ENCODE data around the gene OVCA2.
"Not testable (repeated sequence)": the region's sequence is repeated elsewhere in the genome, so short reads cannot be mapped to it uniquely, and the experiment has no call there.

Gene OVCA2

GRCh38 chr17:2004435-2004952, 37.3 kb upstream of the OVCA2 start:
- H3K36me3 ChIP-seq (ENCODE audit: insufficient read depth, low read length), result no peaks in the 10 kb centered on the region
- H3K4me1 ChIP-seq (ENCODE audit: insufficient read depth, low read length), result peaks cover 8% of the 10 kb centered on the region
- no peaks in the 10 kb centered on the region for H3K27me3 ChIP-seq (ENCODE audit: insufficient read depth, low read length)
- H3K4me3 ChIP-seq (ENCODE audit: low read length), result no peak overlapping the region
- H2AFZ ChIP-seq (ENCODE audit: low read depth, low read length), result no peak overlapping the region
- no peaks in the 10 kb centered on the region for H3K9me3 ChIP-seq (ENCODE audit: low read length)

DNA sequence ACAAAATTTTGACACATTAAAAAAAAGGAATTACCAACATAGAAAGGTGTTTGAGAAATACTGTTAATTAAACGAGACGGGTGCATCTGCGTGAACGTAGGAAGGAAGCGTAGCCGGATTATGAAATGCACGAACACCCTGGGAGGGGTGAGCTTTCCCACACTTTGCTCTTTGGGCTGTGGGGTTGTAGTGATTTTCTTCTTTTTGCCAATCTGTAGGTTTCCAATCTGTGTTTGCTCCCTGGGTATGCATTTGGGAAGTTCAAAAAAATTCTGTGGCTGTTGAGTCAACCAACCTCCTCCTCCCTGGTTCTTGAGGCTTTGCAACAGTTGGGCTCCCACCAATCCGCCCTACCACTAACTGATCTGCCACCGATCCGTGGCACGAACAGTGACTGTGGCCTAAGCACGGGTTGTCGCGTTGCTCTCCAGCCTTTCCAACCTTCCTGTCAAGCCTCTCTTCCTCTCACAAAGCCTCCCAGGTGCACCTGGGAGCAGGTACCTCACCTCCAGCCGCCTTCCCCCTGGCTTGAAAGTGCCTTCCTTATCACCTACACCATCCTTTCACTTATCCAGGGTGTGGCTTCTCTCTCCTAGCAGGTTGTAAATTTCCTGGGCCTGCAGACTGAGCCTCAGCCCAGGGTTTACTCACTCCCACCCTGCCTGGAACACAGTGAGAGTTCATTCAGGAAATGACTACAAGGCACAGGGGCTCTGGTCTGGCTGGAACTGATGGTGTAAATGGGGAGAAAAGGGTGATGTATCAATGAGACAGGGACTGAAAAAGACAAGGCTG, 33.3 kb upstream of the OVCA2 start:
- H3K9me3 ChIP-seq (ENCODE audit: low read length), result no peaks in the 10 kb centered on the region
- no peak overlapping the region for H3K4me3 ChIP-seq (ENCODE audit: low read length)
- H3K36me3 ChIP-seq (ENCODE audit: insufficient read depth, low read length), result no peaks in the 10 kb centered on the region

GRCh38 chr17:2009737-2010136, 32.1 kb upstream of the OVCA2 start:
- H3K4me3 ChIP-seq (ENCODE audit: low read length), result no peak overlapping the region
- peaks cover 12% of the 10 kb centered on the region for H3K4me1 ChIP-seq (ENCODE audit: insufficient read depth, low read length)
- no peaks in the 10 kb centered on the region for H3K27me3 ChIP-seq (ENCODE audit: insufficient read depth, low read length)
- H2AFZ ChIP-seq (ENCODE audit: low read depth, low read length), result no peak overlapping the region
- no peaks in the 10 kb centered on the region for H3K36me3 ChIP-seq (ENCODE audit: insufficient read depth, low read length)
- H3K9me3 ChIP-seq (ENCODE audit: low read length), result no peaks in the 10 kb centered on the region

More for the DNA sequence above, 33.3 kb upstream of the OVCA2 start:
- Histone ChIP-seq H2AFZ (ENCODE audit: low read depth, low read length) (no peak overlapping the region), H3K4me1 (ENCODE audit: insufficient read depth, low read length) (peaks cover 12% of the 10 kb centered on the region), H3K27me3 (ENCODE audit: insufficient read depth, low read length) (no peaks in the 10 kb centered on the region)

DNA sequence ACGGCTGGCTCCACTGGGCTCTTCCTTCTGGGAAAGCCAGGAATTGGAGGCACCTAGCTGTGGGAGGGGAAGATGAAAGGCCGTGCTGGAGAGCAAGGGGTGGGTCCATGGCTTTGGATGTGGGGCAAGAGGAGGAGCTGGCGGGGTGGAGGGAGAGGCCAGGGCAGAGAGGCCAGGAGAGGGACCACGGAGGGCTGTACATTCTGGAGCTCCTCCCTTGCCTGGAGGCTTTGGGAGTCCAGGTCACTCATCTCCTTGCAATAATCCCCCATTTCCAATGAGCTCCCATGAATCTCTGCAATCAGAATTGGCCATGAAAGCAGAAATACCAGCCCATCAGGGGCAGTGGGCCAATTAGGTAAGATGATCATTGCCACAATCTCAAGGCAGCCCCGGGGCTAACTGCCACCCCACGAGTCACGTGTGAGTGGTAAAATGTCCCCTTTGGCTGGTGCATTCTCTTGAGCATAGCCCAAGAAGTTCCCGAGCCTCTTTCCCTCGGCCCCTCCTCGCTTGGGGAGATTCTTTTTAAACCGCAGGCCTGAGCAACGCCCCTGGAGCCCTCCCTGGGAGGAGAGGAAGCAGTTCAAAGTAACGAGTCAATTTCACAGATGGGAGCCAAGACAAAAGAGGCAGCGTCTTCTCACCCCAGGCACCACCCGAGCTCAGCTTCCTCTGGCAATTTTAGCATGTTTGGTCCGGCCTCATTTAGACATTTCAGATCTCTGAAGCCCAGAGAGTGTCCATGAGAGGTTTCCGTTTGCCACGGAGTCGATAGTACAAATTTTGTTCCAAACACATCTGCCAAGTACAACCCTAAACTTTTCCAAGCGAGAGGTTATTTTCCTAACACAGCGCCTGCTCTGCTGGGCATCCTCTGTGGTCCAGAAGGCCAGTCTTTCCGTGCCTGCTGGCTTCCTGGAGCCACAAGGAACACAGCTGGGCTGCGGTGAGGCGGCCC, 30.1 kb upstream of the OVCA2 start:
- peaks cover 12% of the 10 kb centered on the region for H3K4me1 ChIP-seq (ENCODE audit: insufficient read depth, low read length)
- no peaks in the 10 kb centered on the region for H3K27me3 ChIP-seq (ENCODE audit: insufficient read depth, low read length)
- no peaks in the 10 kb centered on the region for H3K36me3 ChIP-seq (ENCODE audit: insufficient read depth, low read length)
- peak overlapping the region; percentile 42 for H2AFZ ChIP-seq (ENCODE audit: low read depth, low read length)
- H3K9me3 ChIP-seq (ENCODE audit: low read length), result no peaks in the 10 kb centered on the region
- no peak overlapping the region for H3K4me3 ChIP-seq (ENCODE audit: low read length)

GRCh38 chr17:2012499-2012898, 29.3 kb upstream of the OVCA2 start:
- Histone ChIP-seq H3K9me3 (ENCODE audit: low read length) (no peaks in the 10 kb centered on the region), H2AFZ (ENCODE audit: low read depth, low read length) (no peak overlapping the region), H3K36me3 (ENCODE audit: insufficient read depth, low read length) (no peaks in the 10 kb centered on the region), H3K4me1 (ENCODE audit: insufficient read depth, low read length) (peaks cover 12% of the 10 kb centered on the region), H3K4me3 (ENCODE audit: low read length) (no peak overlapping the region), H3K27me3 (ENCODE audit: insufficient read depth, low read length) (peaks cover 1% of the 10 kb centered on the region)

GRCh38 chr17:2013220-2013993, 28.4 kb upstream of the OVCA2 start:
- not testable (repeated sequence) for H3K9me3 ChIP-seq (ENCODE audit: low read length); H3K4me3 ChIP-seq (ENCODE audit: low read length); H3K27me3 ChIP-seq (ENCODE audit: insufficient read depth, low read length); H2AFZ ChIP-seq (ENCODE audit: low read depth, low read length); H3K36me3 ChIP-seq (ENCODE audit: insufficient read depth, low read length)
- peaks cover 12% of the 10 kb centered on the region for H3K4me1 ChIP-seq (ENCODE audit: insufficient read depth, low read length)

DNA sequence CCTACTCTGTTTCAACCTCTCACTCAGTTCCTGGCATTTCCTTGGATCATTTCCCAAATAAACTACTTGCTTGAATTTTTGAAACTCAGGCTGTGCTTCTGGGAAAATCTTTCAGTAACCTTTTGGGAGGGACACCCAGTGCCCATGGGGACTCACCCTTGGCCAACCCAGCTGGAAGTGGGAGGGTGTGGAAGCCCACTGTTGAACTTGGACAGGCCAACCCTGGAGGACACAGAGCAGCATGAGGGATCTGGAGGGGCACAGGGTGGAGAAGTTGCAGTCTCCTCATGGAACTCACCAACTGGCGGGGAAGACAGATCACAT, 27.9 kb upstream of the OVCA2 start:
- Histone ChIP-seq H3K27me3 (ENCODE audit: insufficient read depth, low read length) (peaks cover 12% of the 10 kb centered on the region), H3K36me3 (ENCODE audit: insufficient read depth, low read length) (no peaks in the 10 kb centered on the region), H3K4me1 (ENCODE audit: insufficient read depth, low read length) (peaks cover 12% of the 10 kb centered on the region), H3K9me3 (ENCODE audit: low read length) (no peaks in the 10 kb centered on the region), H2AFZ (ENCODE audit: low read depth, low read length) (no peak overlapping the region), H3K4me3 (ENCODE audit: low read length) (no peak overlapping the region)

DNA sequence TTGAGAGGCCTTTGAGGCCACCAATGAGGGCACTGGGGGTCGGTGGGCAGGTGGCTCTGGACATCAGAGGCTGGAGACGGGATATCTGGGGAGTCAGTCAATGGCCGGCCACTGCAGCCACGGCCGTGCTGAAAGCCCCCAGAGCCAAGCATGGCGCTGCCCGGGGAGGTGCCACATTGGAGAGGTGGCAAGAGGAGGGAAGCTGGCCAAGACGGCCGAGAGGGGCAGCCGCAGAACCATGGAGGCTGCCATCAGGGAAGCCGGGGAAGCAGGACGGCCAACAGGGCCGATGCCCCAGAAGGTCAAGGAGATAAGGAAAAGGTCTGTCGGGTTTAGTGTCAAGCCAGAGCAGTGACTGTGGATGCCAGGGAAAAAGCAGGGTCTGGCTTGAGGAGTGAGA, 26.5 kb upstream of the OVCA2 start:
- no peaks in the 10 kb centered on the region for H3K36me3 ChIP-seq (ENCODE audit: insufficient read depth, low read length)
- H2AFZ ChIP-seq (ENCODE audit: low read depth, low read length), result no peak overlapping the region
- H3K4me3 ChIP-seq (ENCODE audit: low read length), result no peak overlapping the region
- H3K4me1 ChIP-seq (ENCODE audit: insufficient read depth, low read length), result peaks cover 12% of the 10 kb centered on the region
- peaks cover 26% of the 10 kb centered on the region for H3K27me3 ChIP-seq (ENCODE audit: insufficient read depth, low read length)
- H3K9me3 ChIP-seq (ENCODE audit: low read length), result no peaks in the 10 kb centered on the region

- Histone ChIP-seq H2AFZ (ENCODE audit: low read depth, low read length) (no peak overlapping the region), H3K27me3 (ENCODE audit: insufficient read depth, low read length) (peaks cover 35% of the 10 kb centered on the region), H3K4me1 (ENCODE audit: insufficient read depth, low read length) (peaks cover 12% of the 10 kb centered on the region), H3K36me3 (ENCODE audit: insufficient read depth, low read length) (no peaks in the 10 kb centered on the region), H3K9me3 (ENCODE audit: low read length) (no peaks in the 10 kb centered on the region), H3K4me3 (ENCODE audit: low read length) (no peak overlapping the region)
Measured at GRCh38 chr17:2016494-2016893, 25.3 kb upstream of the OVCA2 start.

- Histone ChIP-seq H3K9me3 (ENCODE audit: low read length) (no peaks in the 10 kb centered on the region), H3K4me1 (ENCODE audit: insufficient read depth, low read length) (peaks cover 4% of the 10 kb centered on the region), H3K27me3 (ENCODE audit: insufficient read depth, low read length) (peaks cover 39% of the 10 kb centered on the region), H3K4me3 (ENCODE audit: low read length) (no peak overlapping the region), H2AFZ (ENCODE audit: low read depth, low read length) (no peak overlapping the region), H3K36me3 (ENCODE audit: insufficient read depth, low read length) (no peaks in the 10 kb centered on the region)
Measured at GRCh38 chr17:2017274-2017941, 24.4 kb upstream of the OVCA2 start.

DNA sequence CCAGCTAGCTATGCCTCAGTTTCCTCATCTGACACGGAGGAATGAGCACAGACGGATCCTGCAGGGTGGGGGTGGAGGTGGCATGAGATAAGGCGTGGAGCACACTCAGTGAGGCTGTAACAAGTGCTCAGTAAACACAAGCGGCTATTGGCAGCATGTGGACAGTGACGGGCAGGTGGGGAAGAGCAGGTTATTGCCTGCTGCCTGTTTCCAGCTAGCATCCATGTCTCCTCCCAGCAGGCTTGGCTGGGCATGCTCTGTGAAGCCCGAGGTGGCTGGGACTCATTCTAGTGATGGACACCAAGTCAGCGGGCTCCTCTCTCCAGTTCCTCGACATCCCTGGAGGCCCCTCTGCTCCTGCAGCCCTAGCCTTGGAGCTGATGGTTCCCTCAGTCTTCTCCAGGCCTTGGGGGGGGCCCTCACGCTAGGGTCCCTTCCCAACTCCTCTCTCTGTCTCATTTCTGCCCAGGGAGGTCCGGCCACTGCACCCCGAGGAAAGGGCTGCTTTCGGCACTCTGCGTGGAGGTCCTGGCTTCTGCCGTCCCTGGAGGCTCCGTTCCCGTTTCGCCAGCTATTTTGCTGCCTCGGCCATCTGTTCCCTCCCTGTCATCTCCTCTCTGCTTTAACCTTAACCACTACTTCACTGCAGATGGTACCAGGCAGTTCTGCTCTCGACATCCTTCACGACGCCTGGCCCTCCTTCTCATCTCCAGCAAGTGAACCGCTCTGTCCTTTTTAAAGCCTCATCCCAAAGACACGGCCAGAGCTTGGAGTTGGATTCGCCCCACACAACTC, 22.9 kb upstream of the OVCA2 start:
- no peak overlapping the region for H2AFZ ChIP-seq (ENCODE audit: low read depth, low read length)
- H3K4me1 ChIP-seq (ENCODE audit: insufficient read depth, low read length), result peaks cover 11% of the 10 kb centered on the region
- H3K36me3 ChIP-seq (ENCODE audit: insufficient read depth, low read length), result no peaks in the 10 kb centered on the region
- H3K4me3 ChIP-seq (ENCODE audit: low read length), result no peak overlapping the region
- H3K27me3 ChIP-seq (ENCODE audit: insufficient read depth, low read length), result peaks cover 53% of the 10 kb centered on the region
- H3K9me3 ChIP-seq (ENCODE audit: low read length), result no peaks in the 10 kb centered on the region

DNA sequence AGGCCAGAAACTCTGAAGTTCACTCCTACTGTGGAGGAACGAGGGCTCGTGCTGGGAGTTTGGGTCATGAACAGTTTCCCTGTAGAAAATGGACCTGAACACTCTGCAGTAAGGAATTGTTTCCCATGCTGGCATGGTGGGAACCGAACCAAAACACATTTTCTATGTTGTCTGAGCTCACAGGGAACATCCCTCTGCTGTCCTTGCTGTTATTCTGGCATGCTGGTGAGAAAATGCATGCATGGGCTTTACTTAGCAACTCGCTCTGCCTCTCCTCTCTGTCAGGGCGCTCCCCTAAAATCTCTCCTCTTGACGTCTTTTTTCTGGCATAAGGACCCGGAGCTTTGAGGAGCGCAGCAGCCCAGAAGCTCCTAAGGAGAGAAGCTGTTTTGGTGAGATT, 22.1 kb upstream of the OVCA2 start:
- H2AFZ ChIP-seq (ENCODE audit: low read depth, low read length), result no peak overlapping the region
- no peak overlapping the region for H3K4me3 ChIP-seq (ENCODE audit: low read length)
- H3K4me1 ChIP-seq (ENCODE audit: insufficient read depth, low read length), result peaks cover 18% of the 10 kb centered on the region
- H3K9me3 ChIP-seq (ENCODE audit: low read length), result no peaks in the 10 kb centered on the region
- peaks cover 61% of the 10 kb centered on the region for H3K27me3 ChIP-seq (ENCODE audit: insufficient read depth, low read length)
- no peaks in the 10 kb centered on the region for H3K36me3 ChIP-seq (ENCODE audit: insufficient read depth, low read length)
